CD4-positive, alpha-beta T cell (primary cell): ENCODE results near the gene RASGRP4. TPM values are rescaled to one million over a fixed set of nuclear protein-coding genes. Genes with fewer than 3 reads are reported as not detected.

Experiments
- ATAC-seq: fragments of 200-7000 bp; cut with Tn5 transposase; one replicate; pipeline ENCODE4 v1.10.0; 2022; ENCODE audit warnings: mild to moderate bottlenecking; ENCODE audit not compliant: poor library complexity
- CTCF ChIA-PET: fragments of 350-600 bp; sonication (Branson Sonifier 250); formaldehyde crosslinking; loops from one replicate; lab custom pipeline; 2021; ENCODE audit warnings: antibody characterized with exemption, inconsistent platforms; lab: Charles Lee
- POLR2A ChIA-PET: fragments of 350-600 bp; sonication (Branson Sonifier 250); formaldehyde crosslinking; loops from one replicate; lab custom pipeline; 2021; ENCODE audit warnings: antibody characterized with exemption, inconsistent platforms; lab: Charles Lee
- DNase-seq, 14 experiments: peaks; one replicate each; pipeline ENCODE4 v3.0.0-alpha.2; 2013 to 2020; ENCODE audit warnings: mixed read lengths in 2 of 14
- H3K27ac ChIP-seq, 2 donors: one replicate each; pipeline versions ENCODE4 v1.5.1 to v1.7.0; 2013; ENCODE audit warnings: low read length in 2 of 2, low read depth in 1 of 2, mild to moderate bottlenecking in 1 of 2
- H3K27me3 ChIP-seq, 2 experiments: 1 replicate in 1 of 2; 2 replicates in 1 of 2; pipeline versions ENCODE4 v1.6.1 to v1.7.0; 2013; ENCODE audit warnings: low read length in 2 of 2, control low read depth in 1 of 2, mild to moderate bottlenecking in 1 of 2, moderate library complexity in 1 of 2; ENCODE audit not compliant: insufficient read depth in 2 of 2, control insufficient read depth in 1 of 2
- H3K36me3 ChIP-seq: one replicate; pipeline ENCODE4 v1.6.1; 2013; ENCODE audit warnings: low read length, control low read depth; ENCODE audit not compliant: insufficient read depth
- H3K4me1 ChIP-seq: one replicate; pipeline ENCODE4 v1.6.1; 2013; ENCODE audit warnings: low read length, control low read depth; ENCODE audit not compliant: insufficient read depth
- H3K4me3 ChIP-seq: one replicate; pipeline ENCODE4 v1.5.1; 2013; ENCODE audit warnings: mild to moderate bottlenecking, low read length, moderate library complexity
- H3K9me3 ChIP-seq, 2 experiments: 1 replicate in 1 of 2; 2 replicates in 1 of 2; pipeline versions ENCODE4 v1.6.1 to v1.7.0; 2013; ENCODE audit warnings: low read length in 2 of 2, mild to moderate bottlenecking in 2 of 2, control low read depth in 1 of 2, moderate library complexity in 1 of 2; ENCODE audit not compliant: control insufficient read depth in 1 of 2, insufficient read depth in 1 of 2
- H3K27ac Mint-ChIP-seq: one replicate; pipeline ENCODE4 v1.8.0; 2020; ENCODE audit warnings: mixed read lengths
- H3K27me3 Mint-ChIP-seq: one replicate; pipeline ENCODE4 v1.8.0; 2021; ENCODE audit warnings: mixed read lengths
- H3K36me3 Mint-ChIP-seq: one replicate; pipeline ENCODE4 v1.8.0; 2021; ENCODE audit warnings: low read depth, mixed read lengths
- H3K4me1 Mint-ChIP-seq: one replicate; pipeline ENCODE4 v1.8.0; 2021; ENCODE audit warnings: low read depth, mixed read lengths
- H3K4me3 Mint-ChIP-seq: one replicate; pipeline ENCODE4 v1.8.0; 2020; ENCODE audit warnings: mild to moderate bottlenecking, mixed read lengths
- H3K9me3 Mint-ChIP-seq: one replicate; pipeline ENCODE4 v1.8.0; 2020; ENCODE audit warnings: mixed read lengths
- CTCF ChIP-seq: fragments of 200-600 bp; IDR thresholded peaks from one replicate; pipeline ENCODE4 v1.8.0; 2022; ENCODE audit warnings: antibody characterized with exemption, mild to moderate bottlenecking
- intact Hi-C, 2 experiments: fragments of 100-400 bp; cut with DNase I in 1 of 2; cut with micrococcal nuclease in 1 of 2; formaldehyde crosslinking; loops; one replicate each; pipeline versions ENCODE4 v1.15.1 to v1.9.0; 2023 to 2025; cut with DNase I, micrococcal nuclease
- total RNA-seq, 174 experiments: library from RNA in 2 of 174; stranded (reverse) in 2 of 174; gene quantifications; one replicate each; pipeline ENCODE4 v1.2.3 and lab custom pipeline; 2021 to 2026

RASGRP4 gene
- total RNA-seq, 2 experiments from 2014 or later, result 0.30 to 0.45 TPM

- Mint-ChIP-seq H3K9me3 (no peaks in the 10 kb centered on the region), H3K36me3 (no peaks in the 10 kb centered on the region), H3K4me3 (no peak overlapping the region), H3K27me3 (peaks cover 10% of the 10 kb centered on the region), H3K27ac (no peak overlapping the region), H3K4me1 (no peaks in the 10 kb centered on the region)
- Histone ChIP-seq H3K27ac (no peak overlapping the region), H3K27me3 (no peaks in the 10 kb centered on the region), H3K4me1 (no peaks in the 10 kb centered on the region), H3K9me3 (no peaks in the 10 kb centered on the region), H3K36me3 (no peaks in the 10 kb centered on the region), H3K4me3 (no peak overlapping the region)
- DNase-seq, result no peak
- intact Hi-C loops, result no loop called here
- no peak for TF ChIP-seq CTCF
- ChIA-PET POLR2A (no interaction called here), CTCF (no interaction called here)
- ATAC-seq, result no peak
Observed at GRCh38 chr19:38443458-38443999, 17.5 kb upstream of the RASGRP4 start.

GRCh38 chr19:38442736-38443135, 16.7 kb upstream of the RASGRP4 start:
- no peak overlapping the region for H3K4me3 Mint-ChIP-seq
- no peaks in the 10 kb centered on the region for H3K4me1 Mint-ChIP-seq
- Histone ChIP-seq H3K36me3 (no peaks in the 10 kb centered on the region), H3K27ac (no peak overlapping the region), H3K9me3 (no peaks in the 10 kb centered on the region), H3K27me3 (no peaks in the 10 kb centered on the region), H3K4me3 (no peak overlapping the region), H3K4me1 (no peaks in the 10 kb centered on the region)
- CTCF ChIA-PET, result no interaction called here
- H3K27ac Mint-ChIP-seq, result no peak overlapping the region
- no peak for ATAC-seq
- TF ChIP-seq CTCF, result no peak
- H3K9me3 Mint-ChIP-seq, result no peaks in the 10 kb centered on the region
- DNase-seq, result no peak
- intact Hi-C loops, result no loop called here
- H3K36me3 Mint-ChIP-seq, result no peaks in the 10 kb centered on the region
- H3K27me3 Mint-ChIP-seq, result peaks cover 16% of the 10 kb centered on the region
- POLR2A ChIA-PET, result no interaction called here

GRCh38 chr19:38441657-38442348, 15.8 kb upstream of the RASGRP4 start:
- DNase-seq (peak in 1 of 14 experiments; percentile 13), ATAC-seq (no peak)
- Mint-ChIP-seq H3K36me3 (no peaks in the 10 kb centered on the region), H3K4me1 (no peaks in the 10 kb centered on the region), H3K9me3 (no peaks in the 10 kb centered on the region), H3K27ac (no peak overlapping the region), H3K27me3 (peaks cover 20% of the 10 kb centered on the region), H3K4me3 (no peak overlapping the region)
- Histone ChIP-seq H3K27me3 (peaks cover 0 to 2% of the 10 kb centered on the region in 2 experiments), H3K9me3 (no peaks in the 10 kb centered on the region), H3K36me3 (no peaks in the 10 kb centered on the region), H3K4me3 (no peak overlapping the region), H3K4me1 (no peaks in the 10 kb centered on the region), H3K27ac (no peak overlapping the region)
- intact Hi-C loops, result no loop called here
- CTCF ChIA-PET, result no interaction called here
- POLR2A ChIA-PET, result no interaction called here
- no peak for TF ChIP-seq CTCF
